ENCODE results near the gene FAM13A.

Gene FAM13A

GRCh38 chr4:88702782-88703181, 354.2 kb downstream of the FAM13A start:
- DNase-seq: no peak

DNA sequence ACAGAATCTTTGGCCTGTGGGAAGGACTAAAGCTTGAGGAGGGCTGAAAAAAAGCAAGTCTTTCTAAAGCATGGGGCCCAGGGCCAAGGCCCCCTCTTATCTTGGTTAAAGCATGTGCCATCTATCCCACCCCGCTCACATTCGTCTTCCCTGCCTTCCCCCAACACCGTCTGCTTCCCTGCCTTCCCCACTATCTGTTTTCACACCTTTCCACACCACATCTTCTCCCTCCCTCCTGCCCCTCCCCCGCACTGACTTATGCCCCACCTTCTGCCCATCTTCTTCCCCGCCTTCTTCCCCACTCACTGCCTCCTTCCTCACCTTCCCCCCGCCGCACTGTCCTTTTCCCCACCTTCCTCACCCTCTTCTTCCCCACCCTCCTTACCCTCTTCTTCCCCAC, 358.5 kb downstream of the FAM13A start:
- no peak for DNase-seq

- DNase-seq: peak; percentile 65
Observed at GRCh38 chr4:88697588-88698329, 359.2 kb downstream of the FAM13A start, which contains the start of gene NAP1L5. Gene NAP1L5 (minus strand): TSS chr4:88697829. CDS start chr4:88697754, 75 bp downstream.

DNA sequence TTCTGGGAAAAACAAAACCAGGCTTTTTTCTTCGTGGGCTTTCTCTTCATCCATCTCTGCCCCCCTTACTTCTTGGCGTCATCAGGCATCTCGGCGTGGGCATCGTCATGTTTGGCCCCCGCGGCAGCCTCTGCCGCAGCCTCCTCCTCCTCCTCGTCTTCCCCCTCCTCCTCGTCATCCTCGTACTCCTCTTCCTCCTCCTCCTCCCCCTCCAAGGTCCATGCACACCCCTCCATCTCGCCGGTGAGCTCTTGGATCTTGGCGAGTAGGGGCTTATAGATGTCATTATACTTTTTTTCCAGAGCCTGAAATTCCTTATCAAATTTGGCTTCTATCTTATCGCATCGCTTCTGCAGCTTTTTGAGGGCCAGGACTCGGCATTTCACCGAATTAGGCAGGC, 359.8 kb downstream of the FAM13A start:
- peak; percentile 18 for DNase-seq

DNA sequence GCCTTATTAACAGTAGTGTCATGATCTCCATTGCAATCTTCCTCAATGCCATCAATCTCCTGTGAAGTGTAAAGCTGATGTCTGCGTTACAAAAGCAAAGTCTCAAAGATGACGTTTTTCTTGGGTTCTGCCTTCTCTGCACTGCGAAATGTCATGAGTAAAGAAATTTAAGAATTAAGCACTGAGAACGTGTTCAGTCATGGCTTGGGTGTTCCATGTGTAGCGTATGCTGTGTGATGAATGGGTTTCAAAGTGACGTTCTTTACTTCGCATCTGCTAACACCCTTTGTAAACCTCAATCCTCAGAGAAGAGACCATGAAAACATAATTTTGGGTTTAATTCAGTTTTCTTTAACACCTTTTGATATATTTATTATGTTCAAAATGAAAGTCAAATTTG, 360.4 kb downstream of the FAM13A start:
- no peak for DNase-seq

DNA sequence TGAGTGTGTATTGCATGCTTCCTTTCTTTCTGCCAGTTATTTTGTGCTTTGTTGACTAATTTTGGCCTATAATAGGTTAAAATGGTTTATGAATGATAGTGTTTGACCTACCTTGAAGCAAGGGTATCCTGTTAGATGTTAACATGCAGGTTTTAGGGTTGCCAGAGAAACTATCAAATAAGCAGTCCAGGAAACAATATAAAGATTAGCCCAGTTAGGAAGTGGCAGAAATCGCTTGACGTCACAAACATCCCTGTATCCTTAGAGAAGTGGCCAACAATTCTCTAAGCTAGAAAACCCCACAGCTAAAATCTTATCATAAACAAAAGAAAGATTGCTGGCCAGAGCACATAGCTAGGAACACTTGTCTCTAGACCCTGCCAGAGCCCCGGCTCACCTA, 363.2 kb downstream of the FAM13A start:
- no peak for DNase-seq

- DNase-seq: peak; percentile 53
Observed at GRCh38 chr4:88690355-88690754, 366.6 kb downstream of the FAM13A start.

GRCh38 chr4:88681209-88681608, 375.8 kb downstream of the FAM13A start:
- no peak for DNase-seq

Measured in fibroblast of upper back skin (primary cell).